Neural cell (in vitro differentiated cells): ENCODE measurements around the gene SLC9A5. TPM values are rescaled to one million over a fixed set of nuclear protein-coding genes. Genes with fewer than 3 reads are reported as not detected.

ENCODE experiments used
- H2AFZ ChIP-seq: fragments of 200-600, 300-800 bp; sonication (generic), shearing (Covaris generic); 2 replicates; pipeline ENCODE4 v1.6.0; 2014; ENCODE audit warnings: low read depth, mild to moderate bottlenecking, antibody characterized with exemption, low read length, moderate library complexity
- H3F3A ChIP-seq: fragments of 200-600 bp; shearing (Covaris generic); 2 replicates; pipeline ENCODE4 v1.6.1; 2016; ENCODE audit warnings: mild to moderate bottlenecking, moderate library complexity, mixed read lengths, antibody characterized with exemption, low read length; ENCODE audit not compliant: insufficient read depth, poor library complexity, severe bottlenecking
- H3K27ac ChIP-seq: fragments of 200-600, 300-800 bp; sonication (generic), shearing (Covaris generic); 2 replicates; pipeline ENCODE4 v1.5.1; 2014; ENCODE audit warnings: mild to moderate bottlenecking, low read length, moderate library complexity
- H3K27me3 ChIP-seq: fragments of 300-800, 200-600 bp; sonication (generic), shearing (Covaris generic); 2 replicates; pipeline ENCODE4 v1.6.0; 2014; ENCODE audit warnings: mild to moderate bottlenecking, low read depth, low read length, moderate library complexity; ENCODE audit not compliant: insufficient read depth
- H3K36me3 ChIP-seq: fragments of 300-800, 200-600 bp; sonication (generic), shearing (Covaris generic); 2 replicates; pipeline ENCODE4 v1.5.1; 2014; ENCODE audit warnings: mild to moderate bottlenecking, antibody characterized with exemption, low read length, moderate library complexity; ENCODE audit not compliant: insufficient read depth
- H3K4me2 ChIP-seq: fragments of 300-800, 200-600 bp; sonication (generic), shearing (Covaris generic); 2 replicates; pipeline ENCODE4 v1.6.0; 2014; ENCODE audit warnings: mild to moderate bottlenecking, low read length
- H3K4me3 ChIP-seq: fragments of 300-800, 200-600 bp; sonication (generic), shearing (Covaris generic); 2 replicates; pipeline ENCODE4 v1.5.1; 2014; ENCODE audit warnings: mild to moderate bottlenecking, low read length, moderate library complexity
- H3K79me2 ChIP-seq: fragments of 200-600 bp; shearing (Covaris generic); replicated peaks from 2 replicates; pipeline ENCODE4 v1.6.0; 2014; ENCODE audit warnings: mild to moderate bottlenecking, low read length, moderate library complexity; ENCODE audit not compliant: insufficient read depth
- H3K9ac ChIP-seq: fragments of 300-800, 200-600 bp; sonication (generic), shearing (Covaris generic); 2 replicates; pipeline ENCODE4 v1.6.1; 2016; ENCODE audit warnings: mild to moderate bottlenecking, low read length, mixed read lengths
- H3K9me2 ChIP-seq: fragments of 200-600 bp; shearing (Covaris generic); 2 replicates; pipeline ENCODE4 v1.6.1; 2016; ENCODE audit warnings: mild to moderate bottlenecking, low read length, mixed read lengths; ENCODE audit not compliant: insufficient read depth
- H3K9me3 ChIP-seq: fragments of 200-600, 300-800 bp; sonication (generic), shearing (Covaris generic); 2 replicates; pipeline ENCODE4 v1.6.1; 2016; ENCODE audit warnings: mild to moderate bottlenecking, mixed run types, low read length, moderate library complexity, mixed read lengths
- H4K20me1 ChIP-seq: fragments of 200-600 bp; shearing (Covaris generic); 2 replicates; pipeline ENCODE4 v1.6.1; 2016; ENCODE audit warnings: mild to moderate bottlenecking, mixed run types; ENCODE audit not compliant: insufficient read depth
- CTCF ChIP-seq: fragments of 450-650 bp; IDR thresholded peaks from 2 replicates; pipeline ENCODE4 v1.5.1; 2014; ENCODE audit warnings: antibody characterized with exemption, mild to moderate bottlenecking, moderate library complexity; ENCODE audit not compliant: poor library complexity, severe bottlenecking
- EP300 ChIP-seq: fragments of 450-650 bp; conservative IDR thresholded peaks from 2 replicates; pipeline ENCODE4 v1.6.1; 2014; ENCODE audit warnings: antibody characterized with exemption, mild to moderate bottlenecking, moderate library complexity; ENCODE audit not compliant: poor library complexity, severe bottlenecking
- EZH2 ChIP-seq: fragments of 200-600, 300-800 bp; shearing (Covaris generic), sonication (generic); IDR thresholded peaks from 2 replicates; pipeline ENCODE4 v1.6.1; 2014; ENCODE audit warnings: antibody characterized with exemption, low read length, borderline replicate concordance, mild to moderate bottlenecking; ENCODE audit not compliant: insufficient read depth, poor library complexity, severe bottlenecking
- MXI1 ChIP-seq: fragments of 450-650 bp; conservative IDR thresholded peaks from 2 replicates; pipeline ENCODE4 v1.6.1; 2014; ENCODE audit warnings: antibody characterized with exemption, mild to moderate bottlenecking; ENCODE audit not compliant: poor library complexity, severe bottlenecking
- POLR2AphosphoS5 ChIP-seq: IDR thresholded peaks from 2 replicates; pipeline ENCODE4 v1.6.1; 2012
- RAD21 ChIP-seq: fragments of 450-650 bp; conservative IDR thresholded peaks from 2 replicates; pipeline ENCODE4 v1.6.1; 2014; ENCODE audit warnings: antibody characterized with exemption, mild to moderate bottlenecking, moderate library complexity
- REST ChIP-seq: IDR thresholded peaks from 2 replicates; pipeline ENCODE4 v1.6.1; 2012; ENCODE audit warnings: borderline replicate concordance
- SMC3 ChIP-seq: fragments of 450-650 bp; conservative IDR thresholded peaks from 2 replicates; pipeline ENCODE4 v1.6.1; 2014; ENCODE audit warnings: antibody characterized with exemption, mild to moderate bottlenecking, moderate library complexity; ENCODE audit not compliant: poor library complexity
- TAF1 ChIP-seq: IDR thresholded peaks from 2 replicates; pipeline ENCODE4 v1.6.1; 2012; ENCODE audit warnings: low read depth
- polyA plus RNA-seq: library from polyadenylated mRNA; depleted of rRNA; stranded (reverse); fragments of >200 nt; gene quantifications from 2 replicates; pipeline ENCODE4 v1.2.3, GENCODE V29; 2014

SLC9A5 gene
- polyA plus RNA-seq, 1 donor from 2014 or later: 1.8 TPM

- H2AFZ ChIP-seq: no peak overlapping the region
- no peak overlapping the region for H3K4me3 ChIP-seq
- H3F3A ChIP-seq: no peaks in the 10 kb centered on the region
- no peak overlapping the region for H3K27ac ChIP-seq
- no peak overlapping the region for H3K9ac ChIP-seq
- no peaks in the 10 kb centered on the region for H3K79me2 ChIP-seq
- no peaks in the 10 kb centered on the region for H3K36me3 ChIP-seq
- H3K27me3 ChIP-seq: peaks cover 28% of the 10 kb centered on the region
- no peaks in the 10 kb centered on the region for H4K20me1 ChIP-seq
- no peak for TF ChIP-seq MXI1
- no peak for TF ChIP-seq CTCF
- TF ChIP-seq REST: no peak
- TF ChIP-seq EP300: no peak
- TF ChIP-seq EZH2: no peak
- TF ChIP-seq TAF1: no peak
- no peak for TF ChIP-seq RAD21
- no peak for TF ChIP-seq SMC3
- TF ChIP-seq POLR2AphosphoS5: no peak
- H3K9me2 ChIP-seq: no peaks in the 10 kb centered on the region
- H3K4me2 ChIP-seq: no peak overlapping the region
- H3K9me3 ChIP-seq: no peaks in the 10 kb centered on the region
Observed at GRCh38 chr16:67252609-67253497, 4.1 kb downstream of the SLC9A5 start.

GRCh38 chr16:67254801-67255552 is 6.2 kb downstream of the SLC9A5 start:
- no peaks in the 10 kb centered on the region for H3K9me3 ChIP-seq
- H3F3A ChIP-seq: no peaks in the 10 kb centered on the region
- no peak overlapping the region for H3K27ac ChIP-seq
- no peaks in the 10 kb centered on the region for H3K9me2 ChIP-seq
- H4K20me1 ChIP-seq: no peaks in the 10 kb centered on the region
- no peaks in the 10 kb centered on the region for H3K36me3 ChIP-seq
- H3K9ac ChIP-seq: no peak overlapping the region
- no peaks in the 10 kb centered on the region for H3K79me2 ChIP-seq
- TF ChIP-seq TAF1 (no peak), SMC3 (no peak), RAD21 (no peak), REST (no peak), CTCF (no peak), MXI1 (no peak), EZH2 (no peak), POLR2AphosphoS5 (no peak), EP300 (no peak)
- H2AFZ ChIP-seq: no peak overlapping the region
- H3K4me3 ChIP-seq: no peak overlapping the region
- peaks cover 7% of the 10 kb centered on the region for H3K27me3 ChIP-seq
- no peak overlapping the region for H3K4me2 ChIP-seq
